Embryonic facial prominence (tissue), 1 donor: ENCODE results near the gene GLT8D2.
"Not testable (repeated sequence)": the region's sequence is repeated elsewhere in the genome, so short reads cannot be mapped to it uniquely, and the experiment has no call there.

Experiments used
- DNase-seq: peaks from one replicate; pipeline ENCODE4 v3.0.0-alpha.2; 2016; ENCODE audit errors: extremely low spot score

GLT8D2 gene

GRCh38 chr12:104050436-104050835 lies 449 bp upstream of the GLT8D2 start:
- no peak for DNase-seq

GRCh38 chr12:104049278-104049902 lies 597 bp downstream of the GLT8D2 start:
- no peak for DNase-seq

GRCh38 chr12:104048811-104049210 lies 1.2 kb downstream of the GLT8D2 start:
- no peak for DNase-seq

- DNase-seq, result no peak
Measured at GRCh38 chr12:104048162-104048561, 1.8 kb downstream of the GLT8D2 start.

GRCh38 chr12:104046306-104046705 lies 3.7 kb downstream of the GLT8D2 start:
- DNase-seq, result no peak

- DNase-seq, result no peak
Measured at GRCh38 chr12:104044158-104044557, 5.8 kb downstream of the GLT8D2 start.

- no peak for DNase-seq
Measured at GRCh38 chr12:104042580-104042979, 7.4 kb downstream of the GLT8D2 start.

- not testable (repeated sequence) for DNase-seq
Measured at GRCh38 chr12:104039769-104040168, 10.2 kb downstream of the GLT8D2 start.

GRCh38 chr12:104036143-104036542 lies 13.8 kb downstream of the GLT8D2 start:
- not testable (repeated sequence) for DNase-seq

- not testable (repeated sequence) for DNase-seq
Measured at GRCh38 chr12:104030596-104030995, 19.4 kb downstream of the GLT8D2 start.

- no peak for DNase-seq
Measured at GRCh38 chr12:104026841-104027599, 23.0 kb downstream of the GLT8D2 start.

- no peak for DNase-seq
Measured at GRCh38 chr12:104025771-104026170, 24.2 kb downstream of the GLT8D2 start.

GRCh38 chr12:104024348-104024747 lies 25.6 kb downstream of the GLT8D2 start:
- DNase-seq, result no peak

- no peak for DNase-seq
Measured at GRCh38 chr12:104023710-104024109, 26.3 kb downstream of the GLT8D2 start.

- no peak for DNase-seq
Measured at GRCh38 chr12:104022786-104023185, 27.2 kb downstream of the GLT8D2 start.

- DNase-seq, result not testable (repeated sequence)
Measured at GRCh38 chr12:104021862-104022261, 28.1 kb downstream of the GLT8D2 start.

GRCh38 chr12:104012331-104012730 lies 37.7 kb downstream of the GLT8D2 start:
- no peak for DNase-seq

- no peak for DNase-seq
Measured at GRCh38 chr12:104011253-104011652, 38.7 kb downstream of the GLT8D2 start.

- no peak for DNase-seq
Measured at GRCh38 chr12:104010606-104011169, 39.3 kb downstream of the GLT8D2 start.

- DNase-seq, result no peak
Measured at GRCh38 chr12:104010121-104010520, 39.9 kb downstream of the GLT8D2 start.

GRCh38 chr12:104006929-104007328 lies 43.1 kb downstream of the GLT8D2 start:
- DNase-seq, result no peak

GRCh38 chr12:104003596-104003995 lies 46.4 kb downstream of the GLT8D2 start:
- no peak for DNase-seq

- no peak for DNase-seq
Measured at GRCh38 chr12:104002686-104003085, 47.3 kb downstream of the GLT8D2 start.
